AG09309 (cell line): Measurements from ENCODE around the gene IGSF9.
A peak's percentile ranks its signal among the peaks of the same experiment; 100 is the strongest.

Source experiments
- DNase-seq: peaks from one replicate; pipeline ENCODE4 v3.0.0-alpha.2; 2010; ENCODE audit warnings: low read depth
- H3K4me3 ChIP-seq: 2 replicates; pipeline ENCODE4 v1.5.1; 2011; ENCODE audit warnings: mild to moderate bottlenecking, low read depth, low read length, moderate library complexity; ENCODE audit not compliant: control insufficient read depth
- CTCF ChIP-seq: IDR thresholded peaks from 2 replicates; pipeline ENCODE4 v1.5.1; 2011; ENCODE audit warnings: mild to moderate bottlenecking, low read depth, low read length, inconsistent platforms; ENCODE audit not compliant: insufficient read depth, control insufficient read depth; ENCODE audit errors: missing control alignments

IGSF9 gene

GRCh38 chr1:159965263-159965662, 19.9 kb upstream of the IGSF9 start:
- no peak for DNase-seq
- H3K4me3 ChIP-seq, result no peak overlapping the region
- TF ChIP-seq CTCF, result no peak

GRCh38 chr1:159964144-159964543, 18.7 kb upstream of the IGSF9 start:
- no peak for DNase-seq
- H3K4me3 ChIP-seq, result no peak overlapping the region
- no peak for TF ChIP-seq CTCF

- H3K4me3 ChIP-seq, result peak overlapping the region; percentile 49
- no peak for DNase-seq
- TF ChIP-seq CTCF, result no peak
Measured at GRCh38 chr1:159962176-159962575, 16.8 kb upstream of the IGSF9 start.

- no peak for TF ChIP-seq CTCF
- no peak for DNase-seq
- H3K4me3 ChIP-seq, result peak overlapping the region; percentile 49
Measured at GRCh38 chr1:159961636-159962035, 16.2 kb upstream of the IGSF9 start.

GRCh38 chr1:159960721-159961381, 15.4 kb upstream of the IGSF9 start:
- no peak for TF ChIP-seq CTCF
- peak; percentile 79 for DNase-seq
- peak overlapping the region; percentile 49 for H3K4me3 ChIP-seq

- DNase-seq, result no peak
- H3K4me3 ChIP-seq, result no peak overlapping the region
- TF ChIP-seq CTCF, result no peak
Measured at GRCh38 chr1:159959451-159959850, 14.0 kb upstream of the IGSF9 start.

GRCh38 chr1:159958719-159959380, 13.4 kb upstream of the IGSF9 start:
- no peak for DNase-seq
- TF ChIP-seq CTCF, result no peak

More at GRCh38 chr1:159958719-159959380, 13.4 kb upstream of the IGSF9 start:
- no peak overlapping the region for H3K4me3 ChIP-seq
